ENCODE measurements around the gene TGFBR3.

DNA sequence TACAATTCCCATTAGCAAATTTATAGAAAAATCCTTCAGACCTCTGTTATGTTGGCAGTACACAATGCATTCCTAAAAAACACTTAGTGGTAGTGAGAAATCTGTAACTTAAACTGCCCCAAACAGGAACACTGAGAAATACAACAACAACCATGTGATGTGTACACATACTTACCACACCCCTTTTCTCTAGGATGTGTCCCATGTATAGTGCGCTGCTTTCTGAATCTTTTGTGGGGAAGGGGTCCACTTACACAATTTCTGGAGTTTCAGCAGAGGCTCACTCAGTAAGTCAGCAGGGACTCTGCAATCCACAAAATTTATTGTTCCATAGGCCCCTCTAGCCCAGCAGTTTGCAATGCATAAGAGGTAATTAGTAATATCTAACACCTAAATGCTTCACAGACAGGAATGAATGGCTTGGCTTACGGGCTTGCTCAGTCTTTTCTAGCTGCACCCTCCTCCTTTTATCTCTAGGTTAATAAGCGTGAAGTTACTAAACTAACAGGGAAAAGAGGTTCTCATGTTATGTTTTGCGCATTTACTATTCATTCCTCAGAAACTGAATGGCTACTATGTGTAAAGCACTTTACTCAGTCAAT is 115.2 kb downstream of the TGFBR3 start:
- no peak for TF ChIP-seq EZH2 (IDR thresholded peaks at IDR 0.05; ENCODE audit: borderline replicate concordance, low read length)
- TF ChIP-seq, protein P1, sequence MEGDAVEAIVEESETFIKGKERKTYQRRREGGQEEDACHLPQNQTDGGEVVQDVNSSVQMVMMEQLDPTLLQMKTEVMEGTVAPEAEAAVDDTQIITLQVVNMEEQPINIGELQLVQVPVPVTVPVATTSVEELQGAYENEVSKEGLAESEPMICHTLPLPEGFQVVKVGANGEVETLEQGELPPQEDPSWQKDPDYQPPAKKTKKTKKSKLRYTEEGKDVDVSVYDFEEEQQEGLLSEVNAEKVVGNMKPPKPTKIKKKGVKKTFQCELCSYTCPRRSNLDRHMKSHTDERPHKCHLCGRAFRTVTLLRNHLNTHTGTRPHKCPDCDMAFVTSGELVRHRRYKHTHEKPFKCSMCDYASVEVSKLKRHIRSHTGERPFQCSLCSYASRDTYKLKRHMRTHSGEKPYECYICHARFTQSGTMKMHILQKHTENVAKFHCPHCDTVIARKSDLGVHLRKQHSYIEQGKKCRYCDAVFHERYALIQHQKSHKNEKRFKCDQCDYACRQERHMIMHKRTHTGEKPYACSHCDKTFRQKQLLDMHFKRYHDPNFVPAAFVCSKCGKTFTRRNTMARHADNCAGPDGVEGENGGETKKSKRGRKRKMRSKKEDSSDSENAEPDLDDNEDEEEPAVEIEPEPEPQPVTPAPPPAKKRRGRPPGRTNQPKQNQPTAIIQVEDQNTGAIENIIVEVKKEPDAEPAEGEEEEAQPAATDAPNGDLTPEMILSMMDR (conservative IDR thresholded peaks at IDR 0.05 in 1 of 2, IDR thresholded peaks at IDR 0.05 in 1 of 2; ENCODE audit: extremely low read depth in 1 of 2, insufficient read depth in 1 of 2, low read depth in 1 of 2, low read length in 2 of 2), result no peak

Data from mammary epithelial cell (primary cell).